ENCODE measurements around the gene LRP8. TPM values are rescaled to one million over a fixed set of nuclear protein-coding genes. Genes with fewer than 3 reads are reported as not detected.
A peak's percentile ranks its signal among the peaks of the same experiment; 100 is the strongest.

The LRP8 gene
- total and polyA plus RNA-seq, 2 of the 13 experiments (the other 11 are each of a cell fraction or from before 2014, with no cell fraction given) = 17.3 to 17.4 TPM

DNA sequence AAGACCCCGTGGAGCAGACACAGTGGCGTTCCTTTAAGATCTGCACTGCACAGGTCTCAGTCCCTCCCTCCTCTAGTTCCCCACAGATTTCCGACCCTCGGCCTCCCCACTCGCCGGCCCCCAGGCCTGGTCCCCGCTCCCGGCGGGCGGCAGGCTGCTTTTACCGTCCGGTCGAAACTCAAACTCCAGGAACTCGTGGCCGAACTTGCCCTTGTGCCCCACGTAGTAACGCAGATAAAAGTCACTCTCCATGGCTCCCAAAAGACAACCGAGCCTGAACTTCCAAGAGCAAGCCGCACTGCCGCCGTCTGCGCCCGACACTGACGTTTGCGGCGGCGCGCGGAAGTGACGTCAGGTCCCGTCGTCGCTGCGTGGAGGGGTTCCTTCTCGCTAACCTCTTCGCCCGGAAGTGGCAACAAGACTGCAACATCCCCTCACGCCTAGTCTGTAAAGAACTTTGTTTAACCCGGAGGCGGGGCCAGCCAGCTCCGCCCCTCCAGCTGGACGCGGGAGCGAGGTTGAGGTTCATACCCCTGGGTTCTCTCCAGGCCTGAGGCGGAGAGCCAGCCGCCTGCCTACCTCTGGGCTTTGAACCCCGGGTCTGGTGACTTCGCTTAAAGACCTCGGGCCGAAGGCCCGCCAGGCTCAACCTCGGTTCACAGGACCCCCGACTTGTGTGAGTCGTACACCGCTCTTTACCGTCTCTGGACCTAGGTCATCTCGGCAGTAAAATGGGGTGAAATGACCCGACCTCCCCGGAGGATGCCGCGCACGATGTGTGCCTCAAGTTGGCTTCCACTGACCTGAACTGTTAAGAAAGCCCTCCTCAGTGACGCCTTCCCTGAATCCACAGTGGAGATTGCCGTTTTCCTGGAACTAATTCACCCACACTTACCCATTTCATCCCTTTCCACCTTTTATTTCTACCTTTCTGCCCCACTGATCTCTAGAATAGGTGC is 89.4 kb downstream of the LRP8 start, which contains the start of gene MAGOH (continued):
- TF ChIP-seq AHDC1 (CRISPR knock-in tag; IDR thresholded peaks at IDR 0.05; ENCODE audit: borderline replicate concordance) = no peak
- no peak for TF ChIP-seq ZNF549 (CRISPR knock-in tag; IDR thresholded peaks at IDR 0.05)
- TF ChIP-seq SNAPC4 (CRISPR knock-in tag; IDR thresholded peaks at IDR 0.05) = peak; percentile 66; the same call in 1 of the 2 replicates
- TF ChIP-seq ZNF383 (CRISPR knock-in tag; IDR thresholded peaks at IDR 0.05; ENCODE audit: borderline replicate concordance) = no peak
- TF ChIP-seq ADNP (CRISPR knock-in tag; IDR thresholded peaks at IDR 0.05) = no peak
- no peak for TF ChIP-seq CBX2 (IDR thresholded peaks at IDR 0.05; ENCODE audit: low read depth, low read length)
- TF ChIP-seq CBX2 (CRISPR knock-in tag; IDR thresholded peaks at IDR 0.05; ENCODE audit: low read depth) = no peak
- no peak for TF ChIP-seq SNAI1 (CRISPR knock-in tag; IDR thresholded peaks at IDR 0.05; ENCODE audit: borderline replicate concordance)
- TF ChIP-seq NR2F6 (IDR thresholded peaks at IDR 0.05) = no peak; the same call in 1 of the 2 replicates
- TF ChIP-seq NR2F6 (CRISPR knock-in tag; IDR thresholded peaks at IDR 0.05) = peak; percentile 75
- TF ChIP-seq GABPB1 (CRISPR knock-in tag; IDR thresholded peaks at IDR 0.05) = peak; percentile 100
- TF ChIP-seq, protein P1, sequence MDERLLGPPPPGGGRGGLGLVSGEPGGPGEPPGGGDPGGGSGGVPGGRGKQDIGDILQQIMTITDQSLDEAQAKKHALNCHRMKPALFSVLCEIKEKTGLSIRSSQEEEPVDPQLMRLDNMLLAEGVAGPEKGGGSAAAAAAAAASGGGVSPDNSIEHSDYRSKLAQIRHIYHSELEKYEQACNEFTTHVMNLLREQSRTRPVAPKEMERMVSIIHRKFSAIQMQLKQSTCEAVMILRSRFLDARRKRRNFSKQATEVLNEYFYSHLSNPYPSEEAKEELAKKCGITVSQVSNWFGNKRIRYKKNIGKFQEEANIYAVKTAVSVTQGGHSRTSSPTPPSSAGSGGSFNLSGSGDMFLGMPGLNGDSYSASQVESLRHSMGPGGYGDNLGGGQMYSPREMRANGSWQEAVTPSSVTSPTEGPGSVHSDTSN (CRISPR knock-in tag; IDR thresholded peaks at IDR 0.05) = no peak
- TF ChIP-seq HOXA9 (CRISPR knock-in tag; IDR thresholded peaks at IDR 0.05; ENCODE audit: borderline replicate concordance) = no peak
- TF ChIP-seq ZNF431 (CRISPR knock-in tag; IDR thresholded peaks at IDR 0.05; ENCODE audit: borderline replicate concordance, low read depth) = no peak
- no peak for TF ChIP-seq NFRKB (IDR thresholded peaks at IDR 0.05)
